K562 (cell line): ENCODE measurements around the gene XIRP2. TPM values are rescaled to one million over a fixed set of nuclear protein-coding genes. Genes with fewer than 3 reads are reported as not detected.
A peak's percentile ranks its signal among the peaks of the same experiment; 100 is the strongest.
"Not testable (repeated sequence)": the region's sequence is repeated elsewhere in the genome, so short reads cannot be mapped to it uniquely, and the experiment has no call there.

Experiments
- ATAC-seq: fragments of 200-7000 bp; cut with Tn5 transposase; 3 replicates; pipeline ENCODE4 v1.9.1; 2020; ENCODE audit warnings: moderate library complexity
- BruUV-seq: library from RNA; stranded (reverse); fragments of 400-500 nt; replicated peaks from 2 replicates; lab custom pipeline; 2021; lab: Mats Ljungman, UMichigan
- CTCF ChIA-PET: fragments of 300-600 bp; formaldehyde crosslinking; extraction: SDS; loops from one replicate; lab custom pipeline; 2021; ENCODE audit warnings: low intra/inter-chr PET ratio; lab: Yijun Ruan, JAX
- POLR2A ChIA-PET: fragments of 300-600, 350-650 bp; sonication (Branson Sonifier 250); formaldehyde crosslinking; extraction: SDS; loops from one replicate; lab custom pipeline; 2021; ENCODE audit warnings: antibody characterized with exemption, inconsistent platforms; lab: Yijun Ruan, JAX
- DNase-seq, 4 experiments: peaks; one replicate each; pipeline versions ENCODE4 v3.0.0 to v3.0.0-alpha.2; 2011 to 2018; ENCODE audit warnings: low spot score in 3 of 4, mixed read lengths in 3 of 4; ENCODE audit errors: extremely low read depth in 1 of 4
- FAIRE-seq: peaks from 2 replicates; lab custom pipeline; 2011; peaks lifted over from hg19 to GRCh38; lab: Jason Lieb, UNC
- H2AFZ ChIP-seq: 2 replicates; pipeline ENCODE4 v1.6.0; 2011; ENCODE audit warnings: low read depth, low read length, control low read depth, inconsistent platforms
- H3K27ac ChIP-seq: fragments of 200-600 bp; 3 replicates; pipeline ENCODE4 v1.8.0; 2011; ENCODE audit warnings: low read depth, mild to moderate bottlenecking, control low read depth, inconsistent platforms, low read length, moderate library complexity, mixed read lengths; ENCODE audit errors: extremely low read depth
- H3K27me3 ChIP-seq, 2 experiments: fragments of 300-600 bp in 1 of 2; 2 replicates in 1 of 2; 3 replicates in 1 of 2; pipeline versions ENCODE4 v1.6.0 to v1.8.0; 2011; ENCODE audit warnings: inconsistent platforms in 2 of 2, low read length in 2 of 2, mild to moderate bottlenecking in 1 of 2, mixed read lengths in 1 of 2, moderate library complexity in 1 of 2; ENCODE audit not compliant: control insufficient read depth in 2 of 2, insufficient read depth in 2 of 2
- H3K36me3 ChIP-seq: fragments of 300-600 bp; 3 replicates; pipeline ENCODE4 v1.8.0; 2011; ENCODE audit warnings: mild to moderate bottlenecking, low read length, inconsistent platforms; ENCODE audit not compliant: control insufficient read depth, insufficient read depth
- H3K4me1 ChIP-seq, 2 experiments: fragments of 200-600 bp in 1 of 2; replicated peaks in 1 of 2; 2 replicates in 1 of 2; 3 replicates in 1 of 2; pipeline versions ENCODE4 v1.5.1 to v1.8.0; 2011; ENCODE audit warnings: inconsistent platforms in 2 of 2, low read length in 2 of 2, mild to moderate bottlenecking in 1 of 2, mixed read lengths in 1 of 2, moderate library complexity in 1 of 2; ENCODE audit not compliant: control insufficient read depth in 2 of 2, insufficient read depth in 2 of 2
- H3K4me2 ChIP-seq: 2 replicates; pipeline ENCODE4 v1.6.1; 2011; ENCODE audit warnings: low read length, control low read depth, inconsistent platforms, mixed read lengths; ENCODE audit not compliant: insufficient read depth
- H3K4me3 ChIP-seq: fragments of 200-600 bp; sonication (generic), shearing (Covaris generic); 2 replicates; pipeline ENCODE4 v1.5.1; 2016; ENCODE audit warnings: control low read depth, inconsistent platforms
- H3K79me2 ChIP-seq: fragments of 200-600 bp; 3 replicates; pipeline ENCODE4 v1.8.0; 2011; ENCODE audit warnings: low read length, inconsistent platforms; ENCODE audit not compliant: control insufficient read depth, insufficient read depth
- H3K9ac ChIP-seq, 2 experiments: 2 replicates each; pipeline versions ENCODE4 v1.6.0 to v1.6.1; 2011; ENCODE audit warnings: low read depth in 2 of 2, low read length in 2 of 2, control low read depth in 1 of 2, inconsistent platforms in 1 of 2, mild to moderate bottlenecking in 1 of 2, mixed read lengths in 1 of 2; ENCODE audit not compliant: insufficient read depth in 1 of 2
- H3K9me1 ChIP-seq: one replicate; pipeline ENCODE4 v1.6.0; 2011; ENCODE audit warnings: inconsistent platforms, mild to moderate bottlenecking, low read length, moderate library complexity; ENCODE audit not compliant: control insufficient read depth, insufficient read depth
- H3K9me3 ChIP-seq: replicated peaks from 2 replicates; pipeline ENCODE4 v1.5.1; 2011; ENCODE audit warnings: low read depth, low read length, inconsistent platforms; ENCODE audit not compliant: control insufficient read depth, insufficient read depth
- H4K20me1 ChIP-seq: replicated peaks from 2 replicates; pipeline ENCODE4 v1.6.1; 2011; ENCODE audit warnings: low read length, inconsistent platforms, mixed read lengths; ENCODE audit not compliant: control insufficient read depth, insufficient read depth
- BCLAF1 ChIP-seq, 2 experiments: fragments of 450-650 bp in 1 of 2; IDR thresholded peaks; 2 replicates each; pipeline ENCODE4 v1.6.1; 2011 to 2017; ENCODE audit warnings: low read depth in 2 of 2, antibody characterized with exemption in 1 of 2, borderline replicate concordance in 1 of 2, low read length in 1 of 2, mild to moderate bottlenecking in 1 of 2, mixed read lengths in 1 of 2; ENCODE audit not compliant: control insufficient read depth in 1 of 2
- HMGXB4 ChIP-seq: sonication (generic); formaldehyde crosslinking; IDR thresholded peaks from 2 replicates; pipeline ENCODE4 v1.8.1; 2023; ENCODE audit warnings: mild to moderate bottlenecking, missing genetic modification reagents
- ID3 ChIP-seq, 2 experiments: fragments of 250-450 bp in 1 of 2; fragments of 450-650 bp in 1 of 2; sonication (Bioruptor Pico) in 1 of 2; IDR thresholded peaks; 2 replicates each; pipeline versions ENCODE4 v1.6.1 to v1.8.0; 2016 to 2021; ENCODE audit warnings: mild to moderate bottlenecking in 2 of 2, moderate library complexity in 2 of 2, missing compliant biosample characterization in 1 of 2, missing genetic modification characterization in 1 of 2
- MTF1 ChIP-seq: fragments of 250-450 bp; sonication (Bioruptor Pico); IDR thresholded peaks from 2 replicates; pipeline ENCODE4 v1.9.0; 2021; ENCODE audit warnings: moderate library complexity, mild to moderate bottlenecking, inconsistent platforms, borderline replicate concordance
- NCOA1 ChIP-seq: fragments of 450-650 bp; IDR thresholded peaks from 2 replicates; pipeline ENCODE4 v1.6.1; 2016; ENCODE audit warnings: low read depth
- RBM22 ChIP-seq: fragments of 200-400 bp; formaldehyde crosslinking; IDR thresholded peaks from 2 replicates; pipeline ENCODE4 v1.6.1; 2018; ENCODE audit warnings: low read length, low read depth; ENCODE audit not compliant: poor library complexity, severe bottlenecking
- ZBTB1 ChIP-seq: sonication (generic); formaldehyde crosslinking; IDR thresholded peaks from 2 replicates; pipeline ENCODE4 v1.8.1; 2023; ENCODE audit warnings: missing genetic modification reagents, low read depth, mild to moderate bottlenecking, borderline replicate concordance
- ZNF57 ChIP-seq: fragments of 450-650 bp; formaldehyde crosslinking; IDR thresholded peaks from 2 replicates; pipeline ENCODE4 v1.4.0; 2020; ENCODE audit warnings: mild to moderate bottlenecking, moderate library complexity
- ZNF668 ChIP-seq: fragments of 250-450 bp; sonication (Bioruptor Pico); IDR thresholded peaks from 2 replicates; pipeline ENCODE4 v1.8.0; 2022; ENCODE audit warnings: mild to moderate bottlenecking, inconsistent platforms
- ZNF707 ChIP-seq: fragments of 250-450 bp; sonication (Bioruptor Pico); conservative IDR thresholded peaks from 2 replicates; pipeline ENCODE4 v1.8.0; 2022; ENCODE audit warnings: inconsistent platforms, mild to moderate bottlenecking, moderate library complexity
- WGBS: fragments of 100-300 bp; shearing (Covaris generic); methylation state at CpG from one replicate; pipeline ENCODE4 v1.1.6; 2016; ENCODE audit warnings: low coverage, mixed read lengths; ENCODE audit not compliant: insufficient coverage; ENCODE audit errors: missing lambda C conversion rate; 5-methylcytosine and 5-hydroxymethylcytosine counted together
- in situ Hi-C: fragments of 300-500 bp; cut with MboI; formaldehyde crosslinking; loops from 4 replicates; pipeline ENCODE4 v1.15.0; 2018; ENCODE audit warnings: inconsistent platforms, mixed read lengths
- intact Hi-C: fragments of 100-400 bp; cut with micrococcal nuclease; formaldehyde crosslinking; loops from 2 replicates; pipeline ENCODE4 v1.14.2; 2022
- polyA plus RNA-seq, 8 experiments: library from polyadenylated mRNA; depleted of rRNA in 4 of 8; stranded (reverse) in 5 of 8; unstranded in 3 of 8; fragments of >200 nt; fragmentation: Nextera tagmentation in 2 of 8; fragmentation: Illumina TruSeq in 1 of 8; extraction: Ambion mirVana in 2 of 8; extraction: Trizol in 1 of 8; gene quantifications; 2 replicates each; pipeline versions ENCODE4 v1.2.1 to v1.2.3, GENCODE V29; 2011 to 2014; ENCODE audit warnings: inconsistent platforms in 1 of 8, missing spikeins in 1 of 8
- total RNA-seq, 7 experiments: library from RNA; depleted of rRNA in 6 of 7; stranded (reverse); fragments of >200 nt in 6 of 7; fragmentation: Illumina TruSeq in 2 of 7; extraction: Trizol in 2 of 7; gene quantifications; 2 replicates each; pipeline versions ENCODE4 v1.2.1 to v1.2.3, GENCODE V29; 2011 to 2021; ENCODE audit warnings: low replicate concordance in 1 of 7

XIRP2 gene
- total and polyA plus RNA-seq, 9 of the 15 experiments (the other 6 are each of a cell fraction or from before 2014, with no cell fraction given): 0.04 to 0.10 (median 0.04) TPM; not detected in 2

- H3K79me2 ChIP-seq, H3K9me1 ChIP-seq, BruUV-seq, H3K9ac ChIP-seq, DNase-seq, H3K4me2 ChIP-seq, ATAC-seq, H3K27ac ChIP-seq, in situ Hi-C loops, H3K4me3 ChIP-seq, H3K27me3 ChIP-seq, FAIRE-seq, H2AFZ ChIP-seq, H3K4me1 ChIP-seq, H3K36me3 ChIP-seq, CTCF ChIA-PET, H4K20me1 ChIP-seq, POLR2A ChIA-PET, H3K9me3 ChIP-seq, intact Hi-C loops: not testable (repeated sequence)
- TF ChIP-seq ZNF707 (CRISPR knock-in tag): peak; percentile 94
- 0% methylated on average over 3 of the region's 3 CpGs for WGBS
Observed at GRCh38 chr2:167034976-167035375, 146.7 kb downstream of the XIRP2 start.

GRCh38 chr2:167048829-167049228, 160.5 kb downstream of the XIRP2 start:
- no peaks in the 10 kb centered on the region for H3K9me3 ChIP-seq
- TF ChIP-seq NCOA1: no peak
- TF ChIP-seq ZNF57: no peak
- no peak for TF ChIP-seq ID3 (CRISPR knock-in tag; IDR thresholded peaks at IDR 0.05)
- TF ChIP-seq ID3 (tag; IDR thresholded peaks at IDR 0.05): no peak
- no peak for TF ChIP-seq RBM22
- no peak for TF ChIP-seq ZNF668
- TF ChIP-seq MTF1 (CRISPR knock-in tag): no peak
- TF ChIP-seq ZBTB1 (CRISPR knock-in tag): no peak
- no peak for TF ChIP-seq BCLAF1 (IDR thresholded peaks at IDR 0.05; ENCODE audit: borderline replicate concordance in 1 of 2, control insufficient read depth in 1 of 2, low read depth in 2 of 2, low read length in 1 of 2)
- no peak for TF ChIP-seq HMGXB4

More at GRCh38 chr2:167048829-167049228, 160.5 kb downstream of the XIRP2 start:
- Histone ChIP-seq H3K27me3 (no peaks in the 10 kb centered on the region), H3K36me3 (no peaks in the 10 kb centered on the region), H2AFZ (no peak overlapping the region), H3K9ac (no peak overlapping the region), H4K20me1 (no peaks in the 10 kb centered on the region), H3K27ac (no peak overlapping the region), H3K9me1 (no peaks in the 10 kb centered on the region), H3K4me2 (no peak overlapping the region), H3K4me3 (no peak overlapping the region), H3K79me2 (no peaks in the 10 kb centered on the region), H3K4me1 (no peaks in the 10 kb centered on the region)
- in situ Hi-C loops (no loop called here), intact Hi-C loops (no loop called here)
- BruUV-seq: no TSS peak
- DNase-seq: no peak
- ATAC-seq: no peak
- ChIA-PET POLR2A (no interaction called here), CTCF (no interaction called here)
- no peak for FAIRE-seq
